OCI-LY1 (cell line): Measurements from ENCODE around the gene ADK.

Experiments
- H2AFZ ChIP-seq: fragments of 200-600 bp; sonication (generic), shearing (Covaris generic); 2 replicates; pipeline ENCODE4 v1.6.0; 2014; ENCODE audit warnings: antibody characterized with exemption, mild to moderate bottlenecking, low read length
- H3F3A ChIP-seq: fragments of 200-600 bp; sonication (generic), shearing (Covaris generic); 2 replicates; pipeline ENCODE4 v1.6.0; 2014; ENCODE audit warnings: mild to moderate bottlenecking, antibody characterized with exemption, low read length, moderate library complexity; ENCODE audit not compliant: insufficient read depth
- H3K27ac ChIP-seq: fragments of 200-600 bp; sonication (generic); 2 replicates; pipeline ENCODE4 v1.5.1; 2014; ENCODE audit warnings: low read length, mixed run types, mild to moderate bottlenecking, low read depth; ENCODE audit not compliant: poor library complexity, severe bottlenecking
- H3K27me3 ChIP-seq: fragments of 200-600 bp; sonication (generic); 2 replicates; pipeline ENCODE4 v1.6.0; 2014; ENCODE audit warnings: antibody characterized with exemption, mild to moderate bottlenecking, low read length, moderate library complexity; ENCODE audit not compliant: insufficient read depth
- H3K36me3 ChIP-seq: fragments of 200-600 bp; sonication (generic); 2 replicates; pipeline ENCODE4 v1.6.1; 2014; ENCODE audit warnings: mild to moderate bottlenecking, antibody characterized with exemption, low read length, moderate library complexity, mixed read lengths; ENCODE audit not compliant: insufficient read depth
- H3K4me1 ChIP-seq: fragments of 200-600 bp; sonication (generic); 2 replicates; pipeline ENCODE4 v1.5.1; 2014; ENCODE audit warnings: mild to moderate bottlenecking, low read length, moderate library complexity; ENCODE audit not compliant: insufficient read depth, severe bottlenecking
- H3K4me2 ChIP-seq: fragments of 200-600 bp; sonication (generic), shearing (Covaris generic); 2 replicates; pipeline ENCODE4 v1.6.1; 2014; ENCODE audit warnings: low read length
- H3K4me3 ChIP-seq: fragments of 200-600 bp; sonication (generic); 2 replicates; pipeline ENCODE4 v1.5.1; 2014; ENCODE audit warnings: low read length, low read depth, mild to moderate bottlenecking, mixed read lengths; ENCODE audit not compliant: poor library complexity, severe bottlenecking
- H3K79me2 ChIP-seq: fragments of 200-600 bp; shearing (Covaris generic); 2 replicates; pipeline ENCODE4 v1.6.1; 2016; ENCODE audit warnings: mixed run types, low read length, mixed read lengths; ENCODE audit not compliant: insufficient read depth
- H3K9ac ChIP-seq: fragments of 200-600 bp; sonication (generic), shearing (Covaris generic); 2 replicates; pipeline ENCODE4 v1.6.1; 2014; ENCODE audit warnings: mild to moderate bottlenecking, low read length, mixed read lengths
- H3K9me2 ChIP-seq: fragments of 200-600 bp; sonication (generic), shearing (Covaris generic); 2 replicates; pipeline ENCODE4 v1.6.1; 2014; ENCODE audit warnings: low read depth, mild to moderate bottlenecking, low read length, mixed read lengths
- H3K9me3 ChIP-seq: fragments of 200-600 bp; shearing (Covaris generic); 2 replicates; pipeline ENCODE4 v1.6.1; 2014; ENCODE audit warnings: low read length, mixed read lengths
- H4K20me1 ChIP-seq: fragments of 200-600 bp; sonication (generic), shearing (Covaris generic); 2 replicates; pipeline ENCODE4 v1.6.0; 2016; ENCODE audit warnings: mild to moderate bottlenecking, low read length; ENCODE audit not compliant: insufficient read depth
- CTCF ChIP-seq: fragments of 200-600 bp; sonication (generic), shearing (Covaris generic); IDR thresholded peaks from 2 replicates; pipeline ENCODE4 v1.5.1; 2017; ENCODE audit warnings: mild to moderate bottlenecking, antibody characterized with exemption, low read length, moderate library complexity, mixed read lengths
- EZH2 ChIP-seq: fragments of 200-600 bp; sonication (generic), shearing (Covaris generic); IDR thresholded peaks from 2 replicates; pipeline ENCODE4 v1.8.0; 2017; ENCODE audit warnings: borderline replicate concordance, mixed run types, mild to moderate bottlenecking, antibody characterized with exemption, low read length, moderate library complexity, mixed read lengths

Gene ADK

GRCh38 chr10:74202356-74202755, 51.3 kb downstream of the ADK start:
- Histone ChIP-seq H3K4me2 (no peak overlapping the region), H3F3A (no peaks in the 10 kb centered on the region), H3K9ac (no peak overlapping the region), H4K20me1 (no peaks in the 10 kb centered on the region), H3K9me2 (no peaks in the 10 kb centered on the region), H3K79me2 (peaks cover 16% of the 10 kb centered on the region), H3K9me3 (no peaks in the 10 kb centered on the region), H3K27ac (no peak overlapping the region), H3K4me3 (no peak overlapping the region), H3K27me3 (no peaks in the 10 kb centered on the region), H2AFZ (no peak overlapping the region), H3K4me1 (no peaks in the 10 kb centered on the region), H3K36me3 (peaks cover 35% of the 10 kb centered on the region)
- TF ChIP-seq CTCF (no peak), EZH2 (no peak)

GRCh38 chr10:74206746-74207145, 55.7 kb downstream of the ADK start:
- no peak for TF ChIP-seq CTCF
- TF ChIP-seq EZH2: no peak
- no peaks in the 10 kb centered on the region for H3K4me1 ChIP-seq
- no peak overlapping the region for H2AFZ ChIP-seq
- H3K4me2 ChIP-seq: no peak overlapping the region
- no peak overlapping the region for H3K27ac ChIP-seq
- no peaks in the 10 kb centered on the region for H3F3A ChIP-seq
- H3K9me3 ChIP-seq: no peaks in the 10 kb centered on the region
- no peaks in the 10 kb centered on the region for H3K9me2 ChIP-seq
- H4K20me1 ChIP-seq: no peaks in the 10 kb centered on the region
- peaks cover 16% of the 10 kb centered on the region; the same call in 1 of the 2 replicates for H3K36me3 ChIP-seq
- no peak overlapping the region for H3K9ac ChIP-seq
- no peak overlapping the region for H3K4me3 ChIP-seq
- H3K79me2 ChIP-seq: no peaks in the 10 kb centered on the region; the same call in none of the 2 replicates
- H3K27me3 ChIP-seq: no peaks in the 10 kb centered on the region

- Histone ChIP-seq H3K9ac (no peak overlapping the region), H3K4me3 (no peak overlapping the region), H3K79me2 (peaks cover 6% of the 10 kb centered on the region), H3K27ac (no peak overlapping the region), H3K9me2 (no peaks in the 10 kb centered on the region), H3F3A (no peaks in the 10 kb centered on the region), H4K20me1 (no peaks in the 10 kb centered on the region), H2AFZ (no peak overlapping the region), H3K27me3 (no peaks in the 10 kb centered on the region), H3K4me2 (no peak overlapping the region), H3K9me3 (no peaks in the 10 kb centered on the region), H3K36me3 (peaks cover 4% of the 10 kb centered on the region; the same call in 1 of the 2 replicates), H3K4me1 (no peaks in the 10 kb centered on the region)
- no peak for TF ChIP-seq CTCF
- no peak for TF ChIP-seq EZH2
These were observed 56.9 kb downstream of the ADK start for GRCh38 chr10:74207691-74208480.
